Aorta (tissue), 5 donors: ENCODE data around the gene SDF4. TPM values are rescaled to one million over a fixed set of nuclear protein-coding genes. Genes with fewer than 3 reads are reported as not detected.

Experiments
- ATAC-seq: fragments of 200-7000 bp; cut with Tn5 transposase; one replicate; pipeline ENCODE4 v1.9.1; 2022; ENCODE audit warnings: moderate library complexity; ENCODE audit not compliant: low FRiP score
- DNase-seq, 2 donors: peaks; one replicate each; pipeline ENCODE4 v3.0.0-alpha.2; 2020
- H3K27ac ChIP-seq, 2 donors: one replicate each; pipeline ENCODE4 v1.5.1; 2013; ENCODE audit warnings: low read length in 2 of 2, mild to moderate bottlenecking in 2 of 2, moderate library complexity in 2 of 2, control low read depth in 1 of 2, inconsistent platforms in 1 of 2, low read depth in 1 of 2
- H3K27me3 ChIP-seq, 2 donors: one replicate each; pipeline ENCODE4 v1.6.1; 2013; ENCODE audit warnings: control low read depth in 1 of 2, low read length in 1 of 2, mild to moderate bottlenecking in 1 of 2, moderate library complexity in 1 of 2; ENCODE audit not compliant: insufficient read depth in 2 of 2, control insufficient read depth in 1 of 2
- H3K36me3 ChIP-seq, 2 donors: one replicate each; pipeline ENCODE4 v1.6.1; 2013; ENCODE audit warnings: control low read depth in 1 of 2, low read length in 1 of 2, mild to moderate bottlenecking in 1 of 2; ENCODE audit not compliant: insufficient read depth in 2 of 2, control insufficient read depth in 1 of 2
- H3K4me1 ChIP-seq, 2 donors: one replicate each; pipeline ENCODE4 v1.6.1; 2013; ENCODE audit warnings: low read length in 2 of 2, control low read depth in 1 of 2, mild to moderate bottlenecking in 1 of 2, moderate library complexity in 1 of 2; ENCODE audit not compliant: insufficient read depth in 2 of 2, control insufficient read depth in 1 of 2
- H3K4me3 ChIP-seq, 2 donors: one replicate each; pipeline ENCODE4 v1.5.1; 2013; ENCODE audit warnings: low read length in 2 of 2, control low read depth in 1 of 2, mild to moderate bottlenecking in 1 of 2
- H3K9me3 ChIP-seq: one replicate; pipeline ENCODE4 v1.6.1; 2013; ENCODE audit warnings: mild to moderate bottlenecking, low read length; ENCODE audit not compliant: control insufficient read depth
- WGBS, 2 donors: extraction: QIAGEN DNeasy Blood & Tissue Kit; methylation state at CpG; one replicate each; pipeline ENCODE4 v1.1.7; 2013; 5-methylcytosine and 5-hydroxymethylcytosine counted together
- intact Hi-C, 2 donors: fragments of 100-400 bp; cut with DNase I; formaldehyde crosslinking; loops; one replicate each; pipeline versions ENCODE4 v1.14.2 to v1.15.0; 2022
- polyA plus RNA-seq, 2 donors: library from polyadenylated mRNA; stranded (reverse); fragments of 200-250 nt; gene quantifications; one replicate each; pipeline ENCODE4 v1.2.3, GENCODE V29; 2013
- total RNA-seq, 2 donors: library from RNA; stranded (reverse); fragmentation: NEBNext Ultra II Directional; extraction: Animal tissue kit (Norgen Biotek cat#: 25700); gene quantifications; one replicate each; pipeline ENCODE4 v1.2.1, GENCODE V29; 2021
- donor health status: healthy with polysubstance abuse.
- donor health status: Bipolar disorder and iron deficiency.
- donor health status: DM: no; HTN: no; CAD: no.
- donor health status: DM: no; HTN: no; CAD: no.
- donor health status: DM: yes; HTN: yes; CAD: no.

The SDF4 gene
- total and polyA plus RNA-seq, 4 donors = 73.3 to 158 (median 139) TPM

DNA sequence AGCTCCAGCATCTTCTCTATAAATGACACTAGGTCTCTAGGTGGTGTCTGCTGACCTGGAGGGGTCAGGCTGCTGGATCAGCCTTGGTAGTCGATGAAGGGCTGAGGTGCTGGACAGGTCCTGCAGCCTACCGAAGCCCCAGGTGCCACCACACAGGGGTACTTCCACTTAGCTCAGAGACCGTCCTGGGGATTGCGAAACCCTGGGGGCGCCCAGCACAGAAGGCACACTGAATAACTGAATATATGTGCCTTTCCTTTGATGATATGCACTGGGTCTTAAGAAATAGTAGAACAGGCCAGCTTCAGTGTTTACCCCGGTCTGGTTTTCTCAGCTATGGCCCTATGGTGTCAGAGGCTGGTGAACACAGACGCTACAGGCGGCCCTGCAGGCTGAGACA lies 31.0 kb upstream of the SDF4 start:
- ATAC-seq (no peak), DNase-seq (no peak)
- no peak overlapping the region for H3K4me3 ChIP-seq
- WGBS, 2 donors = 94 to 96% methylated on average over 8 of the region's 8 CpGs
- no peak overlapping the region for H3K27ac ChIP-seq
- H3K4me1 ChIP-seq = no peaks in the 10 kb centered on the region
- peaks cover 0 to 2% of the 10 kb centered on the region in 2 donors for H3K36me3 ChIP-seq
- no peaks in the 10 kb centered on the region for H3K9me3 ChIP-seq
- intact Hi-C loops = no loop called here
- H3K27me3 ChIP-seq = no peaks in the 10 kb centered on the region

DNA sequence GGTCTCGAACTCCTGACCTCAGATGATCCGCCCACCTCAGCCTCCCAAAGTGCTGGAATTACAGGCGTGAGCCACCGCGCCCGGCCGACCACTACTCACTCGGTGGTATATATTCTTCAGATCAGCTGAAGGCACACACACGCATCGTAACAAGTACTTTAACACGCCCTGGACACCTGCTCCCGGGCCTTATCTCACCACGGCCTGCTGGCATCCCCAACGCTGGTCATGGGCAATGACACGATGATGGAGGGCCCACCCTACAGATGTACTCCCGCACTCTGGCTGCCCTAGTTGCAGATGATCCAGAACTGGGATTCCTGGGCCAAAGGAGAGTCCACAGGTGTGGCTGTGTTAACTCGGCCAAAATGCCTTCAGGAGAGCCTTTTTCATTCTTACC lies 30.3 kb upstream of the SDF4 start:
- Histone ChIP-seq H3K4me1 (no peaks in the 10 kb centered on the region), H3K36me3 (peaks cover 0 to 2% of the 10 kb centered on the region in 2 donors), H3K27me3 (no peaks in the 10 kb centered on the region), H3K4me3 (no peak overlapping the region), H3K27ac (no peak overlapping the region), H3K9me3 (no peaks in the 10 kb centered on the region)
- intact Hi-C loops = no loop called here
- DNase-seq (no peak), ATAC-seq (no peak)
- 96 to 97% methylated on average over 17 of the region's 17 CpGs for WGBS, 2 donors

DNA sequence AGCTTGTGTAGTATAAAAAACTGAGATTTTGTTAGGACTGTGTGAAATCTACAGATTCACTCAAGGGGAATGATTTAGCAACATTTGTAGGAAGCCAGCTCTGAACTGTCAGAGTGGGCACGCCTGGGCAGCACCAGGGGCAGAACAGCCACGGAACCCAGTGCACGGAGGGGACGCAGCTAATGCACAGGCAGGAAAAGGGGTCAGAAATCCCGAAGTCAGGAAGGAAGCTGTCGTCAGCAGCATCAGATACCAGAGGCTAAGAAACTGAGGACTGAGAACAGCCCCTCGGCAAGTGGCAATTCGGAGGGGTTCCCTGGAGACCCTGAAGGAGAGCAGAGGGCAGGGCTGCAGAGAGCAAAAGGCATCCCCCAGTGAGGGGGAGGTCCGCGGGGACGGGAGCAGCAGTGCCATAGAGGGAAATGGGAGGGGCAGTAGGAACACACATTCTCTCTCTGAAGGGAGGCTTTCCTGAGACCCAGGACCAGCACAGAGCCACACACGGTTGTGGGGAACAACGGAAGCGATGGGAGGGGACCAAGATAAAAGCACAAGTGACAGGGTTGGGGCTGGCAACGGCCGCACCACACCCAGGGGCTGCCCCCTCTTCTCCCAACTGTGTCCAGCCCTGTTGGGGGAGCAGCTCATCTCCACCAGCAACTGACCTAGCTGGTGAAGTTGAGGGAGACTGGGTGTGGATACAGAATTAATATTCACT lies 29.2 kb upstream of the SDF4 start:
- 76 to 78% methylated on average over 16 of the region's 16 CpGs for WGBS, 2 donors
- no peak for ATAC-seq
- Histone ChIP-seq H3K27ac (no peak overlapping the region), H3K4me3 (no peak overlapping the region), H3K4me1 (no peaks in the 10 kb centered on the region), H3K36me3 (peaks cover 0 to 2% of the 10 kb centered on the region in 2 donors), H3K27me3 (no peaks in the 10 kb centered on the region), H3K9me3 (no peaks in the 10 kb centered on the region)
- intact Hi-C loops = no loop called here
- no peak for DNase-seq

DNA sequence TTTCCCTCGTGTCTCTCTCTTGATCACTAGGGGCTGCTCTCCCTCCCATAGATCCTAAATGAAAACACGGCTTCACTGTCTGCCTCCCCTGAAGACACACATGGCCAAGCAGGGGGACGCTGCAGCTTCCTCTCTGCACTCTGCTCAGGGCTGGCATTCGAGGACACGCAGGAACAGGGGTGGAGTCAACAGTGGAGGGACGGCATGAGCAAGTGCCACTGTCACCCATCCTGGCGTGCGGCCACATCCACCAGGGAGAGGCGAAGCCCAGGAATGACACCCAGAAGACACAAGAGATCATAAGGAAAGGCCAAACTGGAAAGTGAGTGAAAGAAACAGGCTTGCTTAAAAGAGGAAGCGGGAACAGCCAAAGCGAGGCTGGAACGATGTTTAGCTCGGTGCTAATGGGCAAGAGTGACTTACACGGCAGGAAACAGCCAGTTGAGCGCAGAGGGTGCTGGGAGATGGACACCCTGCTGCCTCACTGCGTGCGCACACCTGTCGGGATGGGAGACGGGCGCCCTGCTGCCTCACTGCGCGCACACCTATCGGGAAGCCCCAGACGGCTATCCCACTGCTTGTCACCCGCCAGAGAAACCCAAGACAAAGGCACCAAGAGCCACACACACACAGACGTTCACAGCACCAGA lies 28.3 kb upstream of the SDF4 start:
- Histone ChIP-seq H3K27ac (no peak overlapping the region), H3K9me3 (no peaks in the 10 kb centered on the region), H3K36me3 (peaks cover 0 to 6% of the 10 kb centered on the region in 2 donors), H3K4me3 (no peak overlapping the region), H3K27me3 (no peaks in the 10 kb centered on the region), H3K4me1 (no peaks in the 10 kb centered on the region)
- WGBS, 2 donors = 85% methylated on average over 26 of the region's 26 CpGs
- no peak for DNase-seq
- intact Hi-C loops = no loop called here
- no peak for ATAC-seq

DNA sequence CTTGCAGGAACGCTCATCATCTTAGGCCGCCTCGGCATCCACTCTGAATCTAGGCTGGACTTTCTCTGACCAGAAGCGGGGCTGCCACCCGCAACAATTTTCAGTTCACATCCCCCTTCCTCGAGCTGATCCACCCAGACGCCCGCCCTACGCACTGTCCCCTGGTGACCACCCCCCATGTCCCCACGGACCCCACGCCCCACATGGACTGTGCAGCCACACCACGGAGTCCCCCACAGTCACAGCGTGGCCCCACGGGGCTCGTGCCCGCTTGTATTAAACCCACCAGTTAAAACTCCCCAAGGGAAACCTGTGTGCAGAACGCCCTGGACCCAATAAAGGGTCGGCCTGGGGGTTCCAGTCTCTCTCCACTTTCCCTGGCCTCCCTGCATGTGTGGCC lies 27.7 kb upstream of the SDF4 start:
- Histone ChIP-seq H3K27ac (no peak overlapping the region), H3K4me3 (no peak overlapping the region), H3K36me3 (peaks cover 0 to 7% of the 10 kb centered on the region in 2 donors), H3K4me1 (no peaks in the 10 kb centered on the region), H3K27me3 (no peaks in the 10 kb centered on the region), H3K9me3 (no peaks in the 10 kb centered on the region)
- no peak for ATAC-seq
- 93 to 95% methylated on average over 18 of the region's 18 CpGs for WGBS, 2 donors
- DNase-seq = no peak
- intact Hi-C loops = no loop called here

DNA sequence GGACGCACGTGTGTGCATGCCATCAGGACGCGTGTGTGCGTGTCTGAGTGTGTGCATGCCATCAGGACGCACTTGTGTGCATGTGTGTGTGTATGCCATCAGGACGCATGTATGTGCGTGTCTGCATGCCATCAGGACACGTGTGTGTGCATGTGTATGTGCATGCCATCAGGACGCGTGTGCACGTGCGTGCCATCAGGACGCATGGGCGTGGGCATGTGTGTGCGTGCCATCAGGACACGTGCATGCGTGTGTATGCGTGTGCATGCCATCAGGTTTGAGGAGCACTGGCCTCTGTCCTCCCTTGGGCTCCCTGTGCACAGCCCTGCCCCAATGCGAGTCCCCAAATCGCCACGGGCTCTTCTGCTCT lies 27.3 kb upstream of the SDF4 start:
- ATAC-seq = no peak
- H3K36me3 ChIP-seq = peaks cover 0 to 8% of the 10 kb centered on the region in 2 donors
- 93 to 94% methylated on average over 22 of the region's 22 CpGs for WGBS, 2 donors
- H3K27ac ChIP-seq = no peak overlapping the region
- no peak overlapping the region for H3K4me3 ChIP-seq
- no peaks in the 10 kb centered on the region for H3K27me3 ChIP-seq
- DNase-seq = no peak
- no peaks in the 10 kb centered on the region for H3K9me3 ChIP-seq
- intact Hi-C loops = no loop called here
- H3K4me1 ChIP-seq = no peaks in the 10 kb centered on the region

DNA sequence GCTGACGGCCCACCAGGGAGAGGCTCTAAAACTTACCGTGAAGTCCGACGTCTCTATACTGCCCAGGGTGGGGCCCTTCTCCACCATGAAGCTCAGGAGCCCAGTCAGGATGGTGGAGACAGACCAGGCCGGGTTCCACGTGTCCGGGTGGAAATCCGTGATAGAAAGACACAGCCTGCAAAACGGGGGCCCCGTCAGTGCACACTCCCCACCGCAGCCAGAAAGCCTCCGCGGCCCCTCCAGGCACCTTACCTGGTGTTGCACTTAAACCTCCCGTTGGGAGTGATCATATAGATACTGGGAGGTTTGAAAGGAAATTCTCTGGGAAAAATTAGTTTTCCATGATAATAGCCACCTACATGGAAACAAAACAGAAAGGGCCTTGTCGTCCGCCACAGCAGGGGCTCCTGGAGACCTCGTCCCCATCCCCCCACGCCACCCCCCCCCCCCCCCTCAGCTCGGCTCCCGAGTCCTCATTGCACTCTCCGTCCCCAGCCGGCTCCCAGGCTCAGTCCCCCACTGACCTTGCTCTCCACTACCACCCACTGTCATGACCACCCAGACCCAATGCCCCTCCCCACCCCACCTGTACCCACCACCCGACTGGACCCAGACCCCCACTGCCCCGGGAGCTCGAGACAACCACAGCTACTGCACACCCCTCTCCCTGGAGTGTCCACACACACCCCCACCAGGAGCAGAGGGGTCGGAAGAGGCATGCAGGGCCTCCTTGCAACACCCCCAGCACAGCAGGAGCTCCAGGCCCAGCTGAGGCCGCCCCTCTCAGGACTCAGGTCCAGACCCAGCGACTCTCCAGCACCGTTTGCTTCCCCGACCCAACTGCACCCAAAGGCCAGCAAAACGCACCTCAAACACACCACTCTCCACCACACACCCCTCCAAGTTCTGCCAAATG lies 25.4 kb upstream of the SDF4 start:
- 86 to 90% methylated on average over 27 to 31 of the region's 31 CpGs for WGBS, 2 donors
- no peak for DNase-seq
- H3K4me3 ChIP-seq = no peak overlapping the region
- intact Hi-C loops = no loop called here
- no peaks in the 10 kb centered on the region for H3K9me3 ChIP-seq
- ATAC-seq = no peak
- no peaks in the 10 kb centered on the region for H3K27me3 ChIP-seq
- H3K4me1 ChIP-seq = no peaks in the 10 kb centered on the region
- peaks cover 0 to 7% of the 10 kb centered on the region in 2 donors for H3K36me3 ChIP-seq
- H3K27ac ChIP-seq = no peak overlapping the region

DNA sequence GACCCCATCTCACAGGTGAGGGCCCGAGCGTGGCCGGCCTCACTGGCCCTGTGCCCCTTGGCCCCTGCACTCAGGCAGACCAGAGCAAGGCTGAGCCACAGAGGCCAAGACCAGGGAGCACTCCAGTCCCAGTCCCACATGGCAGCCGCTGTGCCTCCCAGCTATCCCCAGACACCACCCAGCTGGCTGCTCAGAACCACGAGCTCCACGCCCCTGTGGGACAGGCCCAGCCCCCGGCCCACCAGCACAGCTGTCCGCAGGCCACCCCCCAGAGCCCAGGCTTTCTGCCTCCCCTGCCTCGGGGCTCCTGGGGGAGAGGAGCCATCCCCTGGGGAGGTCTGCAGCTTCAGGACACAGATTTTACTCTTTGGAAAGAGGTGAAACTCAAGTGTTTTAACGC lies 23.8 kb upstream of the SDF4 start:
- 91 to 97% methylated on average over 10 of the region's 10 CpGs for WGBS, 2 donors
- H3K4me1 ChIP-seq = no peaks in the 10 kb centered on the region
- H3K27ac ChIP-seq = no peak overlapping the region
- ATAC-seq (no peak), DNase-seq (no peak)
- no peak overlapping the region for H3K4me3 ChIP-seq
- no peaks in the 10 kb centered on the region for H3K27me3 ChIP-seq
- H3K9me3 ChIP-seq = no peaks in the 10 kb centered on the region
- intact Hi-C loops = no loop called here
- peaks cover 0 to 7% of the 10 kb centered on the region in 2 donors for H3K36me3 ChIP-seq
